HG03565 (cell line): Measurements from ENCODE around the gene HFE.
"Not testable (repeated sequence)": the region's sequence is repeated elsewhere in the genome, so short reads cannot be mapped to it uniquely, and the experiment has no call there.

Experiments
- ATAC-seq: cut with Tn5 transposase; IDR thresholded peaks from one replicate; pipeline ENCODE4 v1.9.1; 2021; ENCODE audit warnings: mild to moderate bottlenecking, moderate library complexity; ENCODE audit not compliant: unreplicated experiment

The HFE gene

GRCh38 chr6:26105842-26106241, 18.6 kb downstream of the HFE start:
- no peak for ATAC-seq

GRCh38 chr6:26107935-26108334, 20.7 kb downstream of the HFE start:
- no peak for ATAC-seq

GRCh38 chr6:26109772-26110171, 22.5 kb downstream of the HFE start:
- ATAC-seq, result no peak

- no peak for ATAC-seq
Measured at GRCh38 chr6:26113570-26113969, 26.3 kb downstream of the HFE start.

- no peak for ATAC-seq
Measured at GRCh38 chr6:26115226-26115625, 28.0 kb downstream of the HFE start.

GRCh38 chr6:26116267-26116666, 29.0 kb downstream of the HFE start:
- ATAC-seq, result no peak

- ATAC-seq, result no peak
Measured at GRCh38 chr6:26118999-26119398, 31.8 kb downstream of the HFE start.

- ATAC-seq, result not testable (repeated sequence)
Measured at GRCh38 chr6:26120115-26120514, 32.9 kb downstream of the HFE start.

GRCh38 chr6:26120807-26121140, 33.5 kb downstream of the HFE start:
- no peak for ATAC-seq

- no peak for ATAC-seq
Measured at GRCh38 chr6:26121141-26122004, 34.1 kb downstream of the HFE start.

GRCh38 chr6:26122005-26122388, 34.8 kb downstream of the HFE start:
- ATAC-seq, result no peak

GRCh38 chr6:26122402-26122792, 35.2 kb downstream of the HFE start:
- no peak for ATAC-seq

- peak; percentile 50 for ATAC-seq
Measured at GRCh38 chr6:26122793-26123674, 35.8 kb downstream of the HFE start.

- ATAC-seq, result no peak
Measured at GRCh38 chr6:26123675-26123946, 36.4 kb downstream of the HFE start.

GRCh38 chr6:26123947-26124780, 36.9 kb downstream of the HFE start:
- peak; percentile 67 for ATAC-seq

GRCh38 chr6:26124781-26125685, 37.8 kb downstream of the HFE start:
- ATAC-seq, result no peak

- ATAC-seq, result no peak
Measured at GRCh38 chr6:26126394-26127235, 39.4 kb downstream of the HFE start.

GRCh38 chr6:26128013-26128771, 41.0 kb downstream of the HFE start:
- no peak for ATAC-seq

- no peak for ATAC-seq
Measured at GRCh38 chr6:26129656-26130055, 42.4 kb downstream of the HFE start.
